ENCODE results near the gene TASP1. TPM values are rescaled to one million over a fixed set of nuclear protein-coding genes. Genes with fewer than 3 reads are reported as not detected.
"Not testable (repeated sequence)": the region's sequence is repeated elsewhere in the genome, so short reads cannot be mapped to it uniquely, and the experiment has no call there.

TASP1 gene
- total RNA-seq, 1 experiment from 2014 or later, result 19.0 TPM

GRCh38 chr20:13608066-13608465 is 30.7 kb downstream of the TASP1 start:
- DNase-seq (ENCODE audit: unreplicated experiment), result no peak
- no peaks in the 10 kb centered on the region for H3K9me3 Mint-ChIP-seq (ENCODE audit: unreplicated experiment)
- H3K27ac Mint-ChIP-seq (ENCODE audit: low read depth, unreplicated experiment), result no peak overlapping the region
- intact Hi-C loops (cut with micrococcal nuclease), result no loop called here
- no TSS peak for BruUV-seq (replicated peaks)
- peaks cover 32% of the 10 kb centered on the region for H3K36me3 Mint-ChIP-seq (ENCODE audit: insufficient read depth, unreplicated experiment)
- H3K27me3 Mint-ChIP-seq (ENCODE audit: insufficient read depth, unreplicated experiment), result no peaks in the 10 kb centered on the region
- H3K4me3 Mint-ChIP-seq (ENCODE audit: unreplicated experiment), result no peak overlapping the region
- H3K4me1 Mint-ChIP-seq (ENCODE audit: insufficient read depth, unreplicated experiment), result no peaks in the 10 kb centered on the region
- no peak for TF ChIP-seq CTCF (IDR thresholded peaks at IDR 0.05; ENCODE audit: unreplicated experiment)
- POLR2A ChIA-PET, result interaction anchor here (0.7 to 2.4 kb wide), 3 partner anchors 26 to 158 kb away, joined by 3 to 10 read pairs (median 3); partner anchors contain the start of gene TASP1
- CTCF ChIA-PET, result interaction anchor here (1.2 to 2.7 kb wide), 3 partner anchors 34 to 642 kb away, joined by 4 to 7 read pairs (median 4); no protein-coding TSS in a partner anchor

GRCh38 chr20:13593423-13593822 is 45.3 kb downstream of the TASP1 start:
- H3K27ac Mint-ChIP-seq (ENCODE audit: low read depth, unreplicated experiment); POLR2A ChIA-PET; H3K27me3 Mint-ChIP-seq (ENCODE audit: insufficient read depth, unreplicated experiment); BruUV-seq (replicated peaks); H3K4me1 Mint-ChIP-seq (ENCODE audit: insufficient read depth, unreplicated experiment); H3K4me3 Mint-ChIP-seq (ENCODE audit: unreplicated experiment); DNase-seq (ENCODE audit: unreplicated experiment); intact Hi-C loops (cut with micrococcal nuclease); H3K9me3 Mint-ChIP-seq (ENCODE audit: unreplicated experiment): not testable (repeated sequence)
- H3K36me3 Mint-ChIP-seq (ENCODE audit: insufficient read depth, unreplicated experiment), result peaks cover 15% of the 10 kb centered on the region
- CTCF ChIA-PET, result interaction anchor here (0.6 kb wide), 1 partner anchor 178 kb away, joined by 3 read pairs; no protein-coding TSS in a partner anchor

- peaks cover 23% of the 10 kb centered on the region for H3K36me3 Mint-ChIP-seq (ENCODE audit: insufficient read depth, unreplicated experiment)
- no peak overlapping the region for H3K4me3 Mint-ChIP-seq (ENCODE audit: unreplicated experiment)
- ChIA-PET CTCF (interaction anchor here (0.6 kb wide), 1 partner anchor 183 kb away, joined by 4 read pairs; no protein-coding TSS in a partner anchor), POLR2A (no interaction called here)
- H3K9me3 Mint-ChIP-seq (ENCODE audit: unreplicated experiment), result no peaks in the 10 kb centered on the region
- intact Hi-C loops (cut with micrococcal nuclease), result no loop called here
- H3K27me3 Mint-ChIP-seq (ENCODE audit: insufficient read depth, unreplicated experiment), result no peaks in the 10 kb centered on the region
- BruUV-seq (replicated peaks), result no TSS peak
- no peak for DNase-seq (ENCODE audit: unreplicated experiment)
- H3K27ac Mint-ChIP-seq (ENCODE audit: low read depth, unreplicated experiment), result no peak overlapping the region
- no peak for TF ChIP-seq CTCF (IDR thresholded peaks at IDR 0.05; ENCODE audit: unreplicated experiment)
- no peaks in the 10 kb centered on the region for H3K4me1 Mint-ChIP-seq (ENCODE audit: insufficient read depth, unreplicated experiment)
Measured at GRCh38 chr20:13588049-13588448, 50.7 kb downstream of the TASP1 start.

- ChIA-PET POLR2A (no interaction called here), CTCF (interaction anchor here (0.6 to 0.8 kb wide), 3 partner anchors 124 to 1022 kb away, joined by 3 to 5 read pairs (median 4); no protein-coding TSS in a partner anchor)
- BruUV-seq (replicated peaks), result no TSS peak
- intact Hi-C loops (cut with micrococcal nuclease), result no loop called here
- no peak for TF ChIP-seq CTCF (IDR thresholded peaks at IDR 0.05; ENCODE audit: unreplicated experiment)
- Mint-ChIP-seq H3K36me3 (ENCODE audit: insufficient read depth, unreplicated experiment) (peaks cover 23% of the 10 kb centered on the region), H3K9me3 (ENCODE audit: unreplicated experiment) (no peaks in the 10 kb centered on the region), H3K27me3 (ENCODE audit: insufficient read depth, unreplicated experiment) (no peaks in the 10 kb centered on the region), H3K27ac (ENCODE audit: low read depth, unreplicated experiment) (no peak overlapping the region), H3K4me3 (ENCODE audit: unreplicated experiment) (no peak overlapping the region), H3K4me1 (ENCODE audit: insufficient read depth, unreplicated experiment) (no peaks in the 10 kb centered on the region)
- DNase-seq (ENCODE audit: unreplicated experiment), result no peak
Measured at GRCh38 chr20:13587370-13587769, 51.4 kb downstream of the TASP1 start.

GRCh38 chr20:13586133-13586532 is 52.6 kb downstream of the TASP1 start:
- CTCF ChIA-PET, result interaction anchor here (0.8 to 1.4 kb wide), 3 partner anchors 9 to 93 kb away, joined by 3 to 5 read pairs (median 3); no protein-coding TSS in a partner anchor
- TF ChIP-seq CTCF (IDR thresholded peaks at IDR 0.05; ENCODE audit: unreplicated experiment), result no peak
- intact Hi-C loops (cut with micrococcal nuclease), result no loop called here
- Mint-ChIP-seq H3K27me3 (ENCODE audit: insufficient read depth, unreplicated experiment) (no peaks in the 10 kb centered on the region), H3K9me3 (ENCODE audit: unreplicated experiment) (no peaks in the 10 kb centered on the region), H3K4me3 (ENCODE audit: unreplicated experiment) (no peak overlapping the region), H3K4me1 (ENCODE audit: insufficient read depth, unreplicated experiment) (no peaks in the 10 kb centered on the region), H3K36me3 (ENCODE audit: insufficient read depth, unreplicated experiment) (peaks cover 28% of the 10 kb centered on the region), H3K27ac (ENCODE audit: low read depth, unreplicated experiment) (no peak overlapping the region)
- no peak for DNase-seq (ENCODE audit: unreplicated experiment)
- BruUV-seq (replicated peaks), result no TSS peak
- POLR2A ChIA-PET, result no interaction called here
